HL-60 (cell line): ENCODE measurements around the gene MYO10.
"Not testable (repeated sequence)": the region's sequence is repeated elsewhere in the genome, so short reads cannot be mapped to it uniquely, and the experiment has no call there.

Experiments
- DNase-seq, 2 experiments: peaks; one replicate each; pipeline ENCODE4 v3.0.0-alpha.2; 2010 to 2020; ENCODE audit warnings: low read depth in 1 of 2, low spot score in 1 of 2
- H3K27ac ChIP-seq: fragments of 250-450 bp; sonication (Bioruptor Pico); replicated peaks from 2 replicates; pipeline ENCODE4 v1.5.1; 2020; ENCODE audit warnings: mild to moderate bottlenecking, moderate library complexity
- H3K27me3 ChIP-seq: fragments of 250-450 bp; sonication (Bioruptor Pico); 2 replicates; pipeline ENCODE4 v1.5.1; 2021; ENCODE audit warnings: mild to moderate bottlenecking, moderate library complexity; ENCODE audit not compliant: insufficient read depth, poor library complexity, severe bottlenecking
- H3K4me3 ChIP-seq: replicated peaks from 2 replicates; pipeline ENCODE4 v1.5.1; 2011; ENCODE audit warnings: mild to moderate bottlenecking, control low read depth, low read length; ENCODE audit not compliant: insufficient read depth
- CTCF ChIP-seq: IDR thresholded peaks from one replicate; pipeline ENCODE4 v1.5.1; 2011; ENCODE audit warnings: low read length, control low read depth, inconsistent platforms; ENCODE audit not compliant: insufficient read depth
- GABPA ChIP-seq: IDR thresholded peaks from 2 replicates; pipeline ENCODE4 v1.6.1; 2012; ENCODE audit warnings: low read depth
- POLR2AphosphoS5 ChIP-seq: IDR thresholded peaks from 2 replicates; pipeline ENCODE4 v1.6.1; 2012; ENCODE audit warnings: low read depth
- REST ChIP-seq: IDR thresholded peaks from 2 replicates; pipeline ENCODE4 v1.6.1; 2012; ENCODE audit warnings: low read depth; ENCODE audit not compliant: insufficient replicate concordance
- SPI1 ChIP-seq: IDR thresholded peaks from 2 replicates; pipeline ENCODE4 v1.6.1; 2012; ENCODE audit warnings: low read depth, mild to moderate bottlenecking, borderline replicate concordance

MYO10 gene

GRCh38 chr5:16877267-16877935 lies 58.7 kb downstream of the MYO10 start:
- Histone ChIP-seq H3K27me3 (no peaks in the 10 kb centered on the region), H3K4me3 (no peak overlapping the region), H3K27ac (no peak overlapping the region)
- DNase-seq = no peak
- TF ChIP-seq POLR2AphosphoS5 (no peak), REST (no peak), SPI1 (no peak)

GRCh38 chr5:16874424-16874823 lies 61.7 kb downstream of the MYO10 start:
- not testable (repeated sequence) for H3K27ac ChIP-seq, H3K27me3 ChIP-seq, DNase-seq, H3K4me3 ChIP-seq

- no peak overlapping the region for H3K4me3 ChIP-seq
- no peak for DNase-seq
- TF ChIP-seq POLR2AphosphoS5 = no peak
- no peak for TF ChIP-seq GABPA
- no peak for TF ChIP-seq CTCF
- TF ChIP-seq SPI1 = no peak
- TF ChIP-seq REST = no peak
- no peak overlapping the region for H3K27ac ChIP-seq
- H3K27me3 ChIP-seq = no peaks in the 10 kb centered on the region
These were observed 64.2 kb downstream of the MYO10 start for GRCh38 chr5:16871746-16872339.

GRCh38 chr5:16870878-16871277 lies 65.2 kb downstream of the MYO10 start:
- Histone ChIP-seq H3K27me3 (no peaks in the 10 kb centered on the region), H3K4me3 (no peak overlapping the region), H3K27ac (no peak overlapping the region)
- DNase-seq = no peak
- TF ChIP-seq CTCF (no peak), REST (no peak), POLR2AphosphoS5 (no peak)
